ENCODE data around the gene IQGAP2. TPM values are rescaled to one million over a fixed set of nuclear protein-coding genes. Genes with fewer than 3 reads are reported as not detected.

IQGAP2 gene
- polyA plus RNA-seq, 1 donor (not counting 4 experiments of a cell fraction or from before 2014, with no cell fraction given), result 0.14 TPM

GRCh38 chr5:76451031-76451701, 48.1 kb downstream of the IQGAP2 start:
- Histone ChIP-seq H3K4me1 (ENCODE audit: control insufficient read depth, extremely low read depth, insufficient read depth, low read length) (no peaks in the 10 kb centered on the region), H3K4me3 (ENCODE audit: control insufficient read depth in 2 of 3, extremely low read depth in 1 of 3, insufficient read depth in 2 of 3, low read depth in 1 of 3, low read length in 3 of 3) (no peak overlapping the region), H3K79me2 (ENCODE audit: control insufficient read depth, insufficient read depth, low read length) (no peaks in the 10 kb centered on the region), H3K4me2 (ENCODE audit: control insufficient read depth, extremely low read depth, insufficient read depth, low read depth, low read length) (no peak overlapping the region), H3K27me3 (ENCODE audit: control insufficient read depth, extremely low read depth, insufficient read depth, low read length) (peaks cover 5% of the 10 kb centered on the region), H3K36me3 (ENCODE audit: control insufficient read depth in 2 of 2, extremely low read depth in 1 of 2, insufficient read depth in 2 of 2, low read length in 2 of 2) (no peaks in the 10 kb centered on the region), H2AFZ (ENCODE audit: control insufficient read depth, low read length) (no peak overlapping the region), H3K9me1 (ENCODE audit: control insufficient read depth, extremely low read depth, insufficient read depth, low read length) (no peaks in the 10 kb centered on the region), H3K9ac (ENCODE audit: control insufficient read depth, extremely low read depth, insufficient read depth, low read length) (no peak overlapping the region), H3K9me3 (ENCODE audit: control insufficient read depth, low read depth, low read length) (no peaks in the 10 kb centered on the region), H4K20me1 (ENCODE audit: control insufficient read depth, extremely low read depth, insufficient read depth, low read length) (no peaks in the 10 kb centered on the region), H3K27ac (ENCODE audit: control insufficient read depth, insufficient read depth, low read length) (no peak overlapping the region)
- FAIRE-seq (no peak), DNase-seq (ENCODE audit: low read depth, low spot score) (no peak)
- TF ChIP-seq CTCF (optimal IDR thresholded peaks at IDR 0.05 in 1 of 3, IDR thresholded peaks at IDR 0.05 in 1 of 3, conservative IDR thresholded peaks at IDR 0.05 in 1 of 3; ENCODE audit: extremely low read depth in 1 of 3, insufficient read depth in 2 of 3, low read length in 3 of 3) (no peak), EZH2 (IDR thresholded peaks at IDR 0.05; ENCODE audit: low read length) (no peak)
- dilution Hi-C loops (cut with MboI; ENCODE audit: extremely low pct_ligation_motif_present, low sequenced_read_pairs), result no loop called here

- dilution Hi-C loops (cut with MboI; ENCODE audit: extremely low pct_ligation_motif_present, low sequenced_read_pairs), result no loop called here
- H3K4me2 ChIP-seq (ENCODE audit: control insufficient read depth, extremely low read depth, insufficient read depth, low read depth, low read length), result no peak overlapping the region
- no peaks in the 10 kb centered on the region for H3K9me1 ChIP-seq (ENCODE audit: control insufficient read depth, extremely low read depth, insufficient read depth, low read length)
- H3K79me2 ChIP-seq (ENCODE audit: control insufficient read depth, insufficient read depth, low read length), result no peaks in the 10 kb centered on the region
- TF ChIP-seq EZH2 (IDR thresholded peaks at IDR 0.05; ENCODE audit: low read length), result no peak
- TF ChIP-seq CTCF (optimal IDR thresholded peaks at IDR 0.05 in 1 of 3, IDR thresholded peaks at IDR 0.05 in 1 of 3, conservative IDR thresholded peaks at IDR 0.05 in 1 of 3; ENCODE audit: extremely low read depth in 1 of 3, insufficient read depth in 2 of 3, low read length in 3 of 3), result no peak
- no peaks in the 10 kb centered on the region for H3K27me3 ChIP-seq (ENCODE audit: control insufficient read depth, extremely low read depth, insufficient read depth, low read length)
- no peaks in the 10 kb centered on the region for H3K4me1 ChIP-seq (ENCODE audit: control insufficient read depth, extremely low read depth, insufficient read depth, low read length)
- no peaks in the 10 kb centered on the region for H3K36me3 ChIP-seq (ENCODE audit: control insufficient read depth in 2 of 2, extremely low read depth in 1 of 2, insufficient read depth in 2 of 2, low read length in 2 of 2)
- no peaks in the 10 kb centered on the region for H4K20me1 ChIP-seq (ENCODE audit: control insufficient read depth, extremely low read depth, insufficient read depth, low read length)
- H3K27ac ChIP-seq (ENCODE audit: control insufficient read depth, insufficient read depth, low read length), result no peak overlapping the region
- FAIRE-seq (no peak), DNase-seq (ENCODE audit: low read depth, low spot score) (no peak)
- no peaks in the 10 kb centered on the region for H3K9me3 ChIP-seq (ENCODE audit: control insufficient read depth, low read depth, low read length)
- no peak overlapping the region for H2AFZ ChIP-seq (ENCODE audit: control insufficient read depth, low read length)
- no peak overlapping the region for H3K9ac ChIP-seq (ENCODE audit: control insufficient read depth, extremely low read depth, insufficient read depth, low read length)
- no peak overlapping the region for H3K4me3 ChIP-seq (ENCODE audit: control insufficient read depth in 2 of 3, extremely low read depth in 1 of 3, insufficient read depth in 2 of 3, low read depth in 1 of 3, low read length in 3 of 3)
Observed at GRCh38 chr5:76455531-76456133, 52.5 kb downstream of the IQGAP2 start.

Data from keratinocyte (primary cell).